ENCODE data around the gene EPAS1. TPM values are rescaled to one million over a fixed set of nuclear protein-coding genes. Genes with fewer than 3 reads are reported as not detected.
A peak's percentile ranks its signal among the peaks of the same experiment; 100 is the strongest.

EPAS1 gene
- polyA plus RNA-seq, 3 donors from 2014 or later = 0.05 to 0.69 (median 0.08) TPM

DNA sequence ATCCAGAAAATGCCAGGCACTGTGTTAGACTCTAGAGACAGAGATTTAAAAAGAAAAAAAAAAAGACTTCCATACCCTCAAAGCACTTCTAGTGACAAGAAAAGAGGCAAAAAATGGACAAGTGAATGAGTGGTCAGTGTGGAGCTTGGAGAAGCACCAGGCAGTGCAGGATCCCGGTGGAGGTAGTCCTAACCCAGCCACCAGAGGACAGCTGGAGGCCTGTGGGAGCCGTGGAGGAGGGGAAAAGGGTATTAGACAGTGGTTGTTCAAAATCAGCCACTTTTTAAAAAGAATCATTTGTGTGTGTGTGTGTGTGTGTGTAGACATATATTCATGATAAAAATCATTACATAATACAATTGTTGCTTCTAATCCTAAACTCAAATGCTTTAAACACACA, 32.8 kb upstream of the EPAS1 start:
- no peaks in the 10 kb centered on the region for H3K36me3 Mint-ChIP-seq
- no peak overlapping the region for H3K4me3 Mint-ChIP-seq
- H3K27me3 Mint-ChIP-seq (ENCODE audit: low read depth in 3 of 3) = peaks cover 0 to 6% (median 2%) of the 10 kb centered on the region in 3 donors
- no peak overlapping the region for H3K27ac Mint-ChIP-seq
- no peak for DNase-seq
- peaks cover 1 to 3% of the 10 kb centered on the region in 2 donors for H3K4me1 Mint-ChIP-seq
- peaks cover 0 to 2% (median 0%) of the 10 kb centered on the region in 6 donors for H3K9me3 Mint-ChIP-seq

DNA sequence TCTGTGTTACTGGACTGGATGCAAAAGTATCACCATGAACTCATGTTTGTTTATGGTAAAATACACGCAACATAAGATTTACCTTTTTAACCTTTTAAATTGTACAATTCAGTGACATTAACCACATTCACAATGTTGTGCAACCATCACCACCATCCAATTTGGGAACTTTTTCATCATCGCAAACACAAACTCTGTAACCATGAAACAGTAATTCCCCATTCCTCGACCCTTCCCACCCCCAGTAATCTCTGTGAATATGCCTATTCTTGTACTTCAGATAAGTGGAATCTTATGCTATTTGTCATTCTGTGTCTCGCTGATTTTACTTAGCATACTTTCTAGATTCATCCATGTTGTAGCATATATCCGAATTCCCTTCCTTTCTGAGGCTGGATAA, 31.1 kb upstream of the EPAS1 start:
- H3K4me1 Mint-ChIP-seq = no peaks in the 10 kb centered on the region
- H3K9me3 Mint-ChIP-seq = peaks cover 0 to 2% (median 0%) of the 10 kb centered on the region in 6 donors
- no peak overlapping the region for H3K27ac Mint-ChIP-seq
- no peak for DNase-seq
- no peak overlapping the region for H3K4me3 Mint-ChIP-seq
- no peaks in the 10 kb centered on the region for H3K36me3 Mint-ChIP-seq
- H3K27me3 Mint-ChIP-seq (ENCODE audit: low read depth in 3 of 3) = peaks cover 0 to 6% (median 2%) of the 10 kb centered on the region in 3 donors

DNA sequence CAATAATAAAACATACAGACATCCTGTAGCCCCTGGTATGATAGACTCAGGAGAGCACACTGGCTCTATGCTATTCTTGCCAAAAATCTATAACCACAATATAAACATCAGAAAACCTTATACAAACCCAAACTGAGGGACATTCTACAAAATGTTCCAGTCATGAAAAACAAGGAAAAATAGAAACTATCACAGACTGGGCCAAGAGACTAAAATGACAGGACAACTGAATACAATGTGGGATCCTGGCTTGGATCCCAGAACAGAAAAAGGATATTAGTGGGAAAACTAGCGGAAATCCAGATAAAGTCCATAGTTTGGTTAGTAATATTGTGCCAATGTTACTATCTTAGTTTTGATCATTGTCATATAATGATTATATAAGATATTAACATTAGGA, 29.6 kb upstream of the EPAS1 start:
- Mint-ChIP-seq H3K27me3 (ENCODE audit: low read depth in 3 of 3) (peaks cover 0 to 6% (median 2%) of the 10 kb centered on the region in 3 donors), H3K4me3 (no peak overlapping the region), H3K36me3 (no peaks in the 10 kb centered on the region), H3K27ac (no peak overlapping the region), H3K9me3 (peaks cover 0 to 2% (median 0%) of the 10 kb centered on the region in 6 donors), H3K4me1 (no peaks in the 10 kb centered on the region)
- DNase-seq = no peak

DNA sequence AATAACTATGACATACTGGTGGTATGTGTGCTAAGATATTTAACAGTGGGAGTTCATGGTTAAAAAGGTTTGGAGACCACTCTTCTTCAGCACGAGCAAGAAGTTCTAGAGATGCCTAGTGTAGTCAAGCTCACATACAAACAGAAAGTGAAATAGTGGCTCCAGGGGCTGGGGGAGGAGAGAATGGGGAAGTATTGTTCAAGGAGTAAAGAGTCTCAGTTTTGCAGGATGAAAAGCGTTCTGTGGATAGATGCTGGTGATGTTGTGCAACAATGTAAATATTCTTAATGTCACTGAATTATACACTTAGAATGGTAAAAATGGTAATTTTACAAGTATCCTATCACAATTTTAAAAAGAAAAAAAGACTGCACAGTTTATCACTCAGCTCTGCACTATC, 29.0 kb upstream of the EPAS1 start:
- H3K27ac Mint-ChIP-seq = no peak overlapping the region
- no peaks in the 10 kb centered on the region for H3K4me1 Mint-ChIP-seq
- H3K9me3 Mint-ChIP-seq = peaks cover 0 to 2% (median 0%) of the 10 kb centered on the region in 6 donors
- H3K27me3 Mint-ChIP-seq (ENCODE audit: low read depth in 3 of 3) = peaks cover 0 to 6% (median 2%) of the 10 kb centered on the region in 3 donors
- no peaks in the 10 kb centered on the region for H3K36me3 Mint-ChIP-seq
- H3K4me3 Mint-ChIP-seq = no peak overlapping the region
- DNase-seq = no peak

DNA sequence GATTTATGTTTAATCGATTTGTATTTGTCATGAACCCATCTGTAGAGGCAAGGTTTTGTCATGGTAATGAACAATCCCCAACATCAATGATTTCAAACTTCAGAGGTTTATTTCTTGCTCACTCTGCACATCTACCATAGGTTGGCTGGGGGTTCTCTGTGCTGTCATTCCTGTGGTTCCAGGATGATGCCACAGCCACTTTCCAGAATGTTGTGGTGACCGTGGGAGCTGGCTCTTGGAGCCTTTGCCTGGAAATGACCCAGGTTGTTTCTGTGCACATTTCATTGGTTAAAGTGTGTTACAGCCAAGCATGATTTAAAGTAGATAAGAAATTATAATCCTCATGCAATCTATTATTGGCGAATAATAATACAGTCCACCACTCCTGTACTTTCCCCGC, 28.2 kb upstream of the EPAS1 start:
- no peaks in the 10 kb centered on the region for H3K36me3 Mint-ChIP-seq
- no peaks in the 10 kb centered on the region for H3K4me1 Mint-ChIP-seq
- no peak overlapping the region for H3K4me3 Mint-ChIP-seq
- peaks cover 0 to 6% (median 0%) of the 10 kb centered on the region in 3 donors for H3K27me3 Mint-ChIP-seq (ENCODE audit: low read depth in 3 of 3)
- H3K9me3 Mint-ChIP-seq = peaks cover 0 to 2% (median 0%) of the 10 kb centered on the region in 6 donors
- DNase-seq = no peak
- no peak overlapping the region for H3K27ac Mint-ChIP-seq

- Mint-ChIP-seq H3K27me3 (ENCODE audit: low read depth in 3 of 3) (peaks cover 0 to 6% (median 0%) of the 10 kb centered on the region in 3 donors), H3K36me3 (no peaks in the 10 kb centered on the region), H3K4me3 (no peak overlapping the region), H3K9me3 (no peaks in the 10 kb centered on the region), H3K27ac (no peak overlapping the region), H3K4me1 (no peaks in the 10 kb centered on the region)
- DNase-seq = no peak
Measured at GRCh38 chr2:46269544-46270273, 27.5 kb upstream of the EPAS1 start.

DNA sequence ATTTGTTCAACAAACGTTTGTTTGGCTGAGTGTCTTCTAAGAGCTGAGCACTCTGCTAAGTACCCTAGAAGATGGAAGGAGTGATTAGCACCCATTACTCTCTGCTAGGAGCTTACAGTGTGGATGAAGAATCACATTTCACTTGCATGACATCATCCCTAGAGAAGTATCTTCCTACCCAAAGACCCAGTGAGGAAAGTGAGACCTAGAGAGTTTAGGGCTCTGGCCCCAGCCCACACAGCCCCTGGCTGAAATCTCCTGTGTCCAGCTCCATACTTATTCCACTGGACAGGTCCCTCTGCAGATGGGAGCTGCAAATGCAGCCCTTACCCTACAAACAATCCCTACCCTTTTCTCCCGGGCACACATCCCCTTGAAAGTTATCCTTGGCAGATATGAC, 26.8 kb upstream of the EPAS1 start:
- no peak for DNase-seq
- H3K4me1 Mint-ChIP-seq = no peaks in the 10 kb centered on the region
- peaks cover 0 to 9% (median 0%) of the 10 kb centered on the region in 3 donors for H3K27me3 Mint-ChIP-seq (ENCODE audit: low read depth in 3 of 3)
- no peak overlapping the region for H3K27ac Mint-ChIP-seq
- H3K9me3 Mint-ChIP-seq = no peaks in the 10 kb centered on the region
- no peak overlapping the region for H3K4me3 Mint-ChIP-seq
- H3K36me3 Mint-ChIP-seq = no peaks in the 10 kb centered on the region

DNA sequence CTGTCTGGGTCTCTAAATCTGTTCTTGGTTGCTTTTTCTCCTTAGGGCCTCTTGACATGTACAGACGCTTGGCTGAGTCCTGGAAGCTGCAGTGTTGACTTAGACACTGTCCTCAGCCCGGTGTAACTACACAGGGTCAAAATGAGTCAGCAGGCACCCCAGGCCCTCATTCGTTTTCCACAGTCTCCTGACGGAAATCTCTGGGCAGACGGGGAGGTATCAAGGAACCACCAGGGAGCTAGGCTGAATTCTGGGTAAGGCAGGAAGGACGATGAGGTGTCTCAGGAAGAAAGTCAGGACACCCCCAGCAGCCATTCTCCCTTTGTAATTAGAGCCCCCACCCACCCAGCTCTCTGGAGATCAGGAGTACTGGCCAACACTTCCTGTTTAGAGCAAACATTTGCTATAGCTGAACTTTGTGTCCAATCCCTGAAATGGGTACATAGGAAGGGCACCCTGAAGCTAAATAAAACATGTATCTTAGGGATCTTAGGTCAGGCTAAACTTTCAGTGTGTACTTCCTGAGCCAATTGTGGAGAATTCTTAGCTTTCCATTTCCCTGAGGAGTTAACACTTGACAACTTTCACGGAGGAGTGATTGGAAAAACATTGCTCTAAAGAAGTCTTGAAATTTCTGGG, 23.9 kb upstream of the EPAS1 start:
- peaks cover 0 to 4% of the 10 kb centered on the region in 2 donors for H3K4me1 Mint-ChIP-seq
- H3K4me3 Mint-ChIP-seq = no peak overlapping the region
- no peak for DNase-seq
- peaks cover 0 to 9% (median 9%) of the 10 kb centered on the region in 3 donors for H3K27me3 Mint-ChIP-seq (ENCODE audit: low read depth in 3 of 3)
- no peaks in the 10 kb centered on the region for H3K9me3 Mint-ChIP-seq
- H3K36me3 Mint-ChIP-seq = peaks cover 0 to 5% (median 3%) of the 10 kb centered on the region in 3 donors
- peak overlapping the region in 1 of 6 donors; percentile 4 for H3K27ac Mint-ChIP-seq

GRCh38 chr2:46273919-46274318, 23.3 kb upstream of the EPAS1 start:
- no peak for DNase-seq
- Mint-ChIP-seq H3K9me3 (no peaks in the 10 kb centered on the region), H3K27ac (peak overlapping the region in 1 of 6 donors; percentile 4), H3K4me3 (no peak overlapping the region), H3K27me3 (ENCODE audit: low read depth in 3 of 3) (peaks cover 0 to 10% (median 9%) of the 10 kb centered on the region in 3 donors), H3K4me1 (peaks cover 0 to 4% of the 10 kb centered on the region in 2 donors), H3K36me3 (peaks cover 0 to 5% (median 3%) of the 10 kb centered on the region in 3 donors)

- no peak overlapping the region for H3K27ac Mint-ChIP-seq
- H3K27me3 Mint-ChIP-seq (ENCODE audit: low read depth in 3 of 3) = peaks cover 0 to 10% (median 9%) of the 10 kb centered on the region in 3 donors
- no peak for DNase-seq
- H3K9me3 Mint-ChIP-seq = no peaks in the 10 kb centered on the region
- peaks cover 0 to 4% of the 10 kb centered on the region in 2 donors for H3K4me1 Mint-ChIP-seq
- peaks cover 0 to 5% (median 3%) of the 10 kb centered on the region in 3 donors for H3K36me3 Mint-ChIP-seq
- no peak overlapping the region for H3K4me3 Mint-ChIP-seq
Measured at GRCh38 chr2:46274586-46274985, 22.6 kb upstream of the EPAS1 start.

- H3K27ac Mint-ChIP-seq = no peak overlapping the region
- H3K4me1 Mint-ChIP-seq = peaks cover 0 to 4% of the 10 kb centered on the region in 2 donors
- peaks cover 0 to 5% (median 3%) of the 10 kb centered on the region in 3 donors for H3K36me3 Mint-ChIP-seq
- DNase-seq = peak in 2 of 3 donors; percentile 8 to 9
- peak overlapping the region in 1 of 5 donors; percentile 31 for H3K4me3 Mint-ChIP-seq
- H3K27me3 Mint-ChIP-seq (ENCODE audit: low read depth in 3 of 3) = peaks cover 0 to 10% (median 9%) of the 10 kb centered on the region in 3 donors
- no peaks in the 10 kb centered on the region for H3K9me3 Mint-ChIP-seq
Measured at GRCh38 chr2:46275995-46276394, 21.2 kb upstream of the EPAS1 start.

DNA sequence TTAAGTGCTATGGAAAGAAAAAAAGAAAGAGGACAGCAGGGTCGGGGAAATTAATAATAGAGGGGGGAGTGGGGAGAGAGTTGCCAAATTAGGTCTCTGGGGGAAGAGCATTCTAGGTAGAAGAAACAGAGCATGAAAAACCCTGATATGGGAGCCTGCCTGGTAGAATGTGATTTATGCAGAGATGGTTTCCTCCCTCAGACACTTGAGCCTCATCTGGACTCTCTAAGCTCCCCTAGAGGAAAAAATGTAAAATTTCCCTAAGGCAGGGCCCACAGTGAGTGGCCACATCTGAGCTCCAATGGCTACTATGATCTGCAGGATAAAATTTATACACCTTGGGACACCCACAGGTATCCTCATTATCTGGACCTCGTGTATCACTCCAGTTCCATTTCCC, 20.6 kb upstream of the EPAS1 start:
- H3K4me3 Mint-ChIP-seq = no peak overlapping the region
- H3K27ac Mint-ChIP-seq = no peak overlapping the region
- H3K4me1 Mint-ChIP-seq = peaks cover 0 to 4% of the 10 kb centered on the region in 2 donors
- no peaks in the 10 kb centered on the region for H3K9me3 Mint-ChIP-seq
- no peak for DNase-seq
- H3K36me3 Mint-ChIP-seq = peaks cover 0 to 5% (median 3%) of the 10 kb centered on the region in 3 donors
- peaks cover 0 to 10% (median 9%) of the 10 kb centered on the region in 3 donors for H3K27me3 Mint-ChIP-seq (ENCODE audit: low read depth in 3 of 3)

GRCh38 chr2:46277431-46278190, 19.6 kb upstream of the EPAS1 start:
- Mint-ChIP-seq H3K36me3 (peaks cover 0 to 5% (median 3%) of the 10 kb centered on the region in 3 donors), H3K27ac (no peak overlapping the region), H3K4me3 (no peak overlapping the region), H3K9me3 (no peaks in the 10 kb centered on the region), H3K27me3 (ENCODE audit: low read depth in 3 of 3) (peaks cover 0 to 10% (median 10%) of the 10 kb centered on the region in 3 donors), H3K4me1 (peaks cover 0 to 4% of the 10 kb centered on the region in 2 donors)
- no peak for DNase-seq

- no peak overlapping the region for H3K4me3 Mint-ChIP-seq
- peaks cover 0 to 5% (median 3%) of the 10 kb centered on the region in 3 donors for H3K36me3 Mint-ChIP-seq
- H3K27ac Mint-ChIP-seq = no peak overlapping the region
- no peak for DNase-seq
- peaks cover 0 to 10% (median 10%) of the 10 kb centered on the region in 3 donors for H3K27me3 Mint-ChIP-seq (ENCODE audit: low read depth in 3 of 3)
- H3K4me1 Mint-ChIP-seq = peaks cover 0 to 4% of the 10 kb centered on the region in 2 donors
- H3K9me3 Mint-ChIP-seq = no peaks in the 10 kb centered on the region
Measured at GRCh38 chr2:46278952-46279351, 18.3 kb upstream of the EPAS1 start.

Measured in immature natural killer cell (primary cell).